VCaP (cell line): ENCODE data around the gene TAOK1.
"Not testable (repeated sequence)": the region's sequence is repeated elsewhere in the genome, so short reads cannot be mapped to it uniquely, and the experiment has no call there.

Experiments
- H3K27ac ChIP-seq: fragments of 450-650 bp; 2 replicates; pipeline ENCODE4 v1.5.1; 2017
- CTCF ChIP-seq: fragments of 450-650 bp; conservative IDR thresholded peaks from 2 replicates; pipeline ENCODE4 v1.5.1; 2017; ENCODE audit warnings: mild to moderate bottlenecking, moderate library complexity

The TAOK1 gene

GRCh38 chr17:29389982-29390850 lies at the start of gene TAOK1:
Gene TAOK1, plus strand, starts transcription at chr17:29390363. Its CDS starts 61,186 bp downstream, at chr17:29451549.
- peak within 1 kb of the TSS; percentile 98 for H3K27ac ChIP-seq
- TF ChIP-seq CTCF, result no peak

GRCh38 chr17:29341726-29342125 lies 48.4 kb upstream of the TAOK1 start:
- no peak for TF ChIP-seq CTCF
- no peak overlapping the region for H3K27ac ChIP-seq

GRCh38 chr17:29342158-29342765 lies 47.9 kb upstream of the TAOK1 start:
- TF ChIP-seq CTCF, result no peak
- H3K27ac ChIP-seq, result no peak overlapping the region

- no peak for TF ChIP-seq CTCF
- no peak overlapping the region for H3K27ac ChIP-seq
These were observed 45.8 kb upstream of the TAOK1 start for GRCh38 chr17:29344201-29344856.

GRCh38 chr17:29345066-29345465 lies 45.1 kb upstream of the TAOK1 start:
- H3K27ac ChIP-seq, result no peak overlapping the region
- TF ChIP-seq CTCF, result no peak

- not testable (repeated sequence) for H3K27ac ChIP-seq
These were observed 44.7 kb upstream of the TAOK1 start for GRCh38 chr17:29345470-29345869.

GRCh38 chr17:29346462-29346861 lies 43.7 kb upstream of the TAOK1 start:
- TF ChIP-seq CTCF, result no peak

More at GRCh38 chr17:29346462-29346861, 43.7 kb upstream of the TAOK1 start:
- no peak overlapping the region for H3K27ac ChIP-seq
